Measurements from ENCODE around the gene CES5A.
"Not testable (repeated sequence)": the region's sequence is repeated elsewhere in the genome, so short reads cannot be mapped to it uniquely, and the experiment has no call there.

The CES5A gene

GRCh38 chr16:55829232-55829631, 45.9 kb downstream of the CES5A start:
- DNase-seq (ENCODE audit: low read depth, low spot score): not testable (repeated sequence)

- DNase-seq (ENCODE audit: low read depth, low spot score): no peak
Observed at GRCh38 chr16:55828680-55829079, 46.5 kb downstream of the CES5A start.

GRCh38 chr16:55825115-55825728, 50.0 kb downstream of the CES5A start:
- DNase-seq (ENCODE audit: low read depth, low spot score): no peak

GRCh38 chr16:55824473-55825000, 50.6 kb downstream of the CES5A start:
- DNase-seq (ENCODE audit: low read depth, low spot score): no peak

- no peak for DNase-seq (ENCODE audit: low read depth, low spot score)
Observed at GRCh38 chr16:55822280-55822810, 52.8 kb downstream of the CES5A start.

- no peak for DNase-seq (ENCODE audit: low read depth, low spot score)
Observed at GRCh38 chr16:55821210-55821609, 54.0 kb downstream of the CES5A start.

- no peak for DNase-seq (ENCODE audit: low read depth, low spot score)
Observed at GRCh38 chr16:55820615-55821014, 54.6 kb downstream of the CES5A start.

GRCh38 chr16:55817236-55817912, 57.8 kb downstream of the CES5A start:
- no peak for DNase-seq (ENCODE audit: low read depth, low spot score)

- not testable (repeated sequence) for DNase-seq (ENCODE audit: low read depth, low spot score)
Observed at GRCh38 chr16:55816222-55816621, 59.0 kb downstream of the CES5A start.

GRCh38 chr16:55815320-55815719, 59.9 kb downstream of the CES5A start:
- DNase-seq (ENCODE audit: low read depth, low spot score): no peak

GRCh38 chr16:55814174-55814573, 61.0 kb downstream of the CES5A start:
- DNase-seq (ENCODE audit: low read depth, low spot score): not testable (repeated sequence)

GRCh38 chr16:55813730-55814129, 61.4 kb downstream of the CES5A start:
- DNase-seq (ENCODE audit: low read depth, low spot score): not testable (repeated sequence)

GRCh38 chr16:55812951-55813350, 62.2 kb downstream of the CES5A start:
- no peak for DNase-seq (ENCODE audit: low read depth, low spot score)

- DNase-seq (ENCODE audit: low read depth, low spot score): no peak
Observed at GRCh38 chr16:55811811-55812210, 63.4 kb downstream of the CES5A start.

- no peak for DNase-seq (ENCODE audit: low read depth, low spot score)
Observed at GRCh38 chr16:55810451-55810961, 64.7 kb downstream of the CES5A start.

GRCh38 chr16:55809851-55810250, 65.3 kb downstream of the CES5A start:
- DNase-seq (ENCODE audit: low read depth, low spot score): no peak

- DNase-seq (ENCODE audit: low read depth, low spot score): no peak
Observed at GRCh38 chr16:55809386-55809785, 65.8 kb downstream of the CES5A start.

GRCh38 chr16:55808286-55808685, 66.9 kb downstream of the CES5A start:
- DNase-seq (ENCODE audit: low read depth, low spot score): not testable (repeated sequence)

GRCh38 chr16:55805104-55805503, 70.1 kb downstream of the CES5A start:
- DNase-seq (ENCODE audit: low read depth, low spot score): not testable (repeated sequence)

GRCh38 chr16:55803681-55804080, 71.5 kb downstream of the CES5A start:
- DNase-seq (ENCODE audit: low read depth, low spot score): not testable (repeated sequence)
